ENCODE measurements around the gene SURF2. TPM values are rescaled to one million over a fixed set of nuclear protein-coding genes. Genes with fewer than 3 reads are reported as not detected.

SURF2 gene
- total and polyA plus RNA-seq, 2 donors (not counting 3 experiments of a cell fraction or from before 2014, with no cell fraction given): 10.6 to 14.2 TPM

DNA sequence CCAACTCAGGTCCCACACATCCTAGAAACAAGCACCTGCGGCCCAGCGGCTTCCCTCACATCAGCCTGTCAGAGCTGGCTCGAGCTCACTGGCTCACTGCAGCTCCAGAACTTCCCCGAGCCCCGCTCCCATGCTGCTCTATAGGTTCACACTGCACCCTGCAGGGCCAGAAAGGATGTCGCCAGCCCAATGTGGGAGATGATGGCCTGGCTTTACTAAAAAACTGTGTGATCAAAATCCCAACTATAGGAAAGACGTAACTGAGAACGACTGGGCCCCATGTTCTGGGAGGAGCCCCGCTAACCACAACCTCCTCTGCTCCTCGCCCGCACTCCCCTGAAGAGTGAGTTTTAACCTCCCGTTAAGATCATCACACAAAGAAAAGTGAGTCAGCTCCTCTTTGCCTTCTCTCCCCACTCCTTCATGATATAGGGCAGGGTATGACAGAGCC, 14.9 kb downstream of the SURF2 start:
- no peak for DNase-seq (ENCODE audit: low read depth, low spot score)
- no peak overlapping the region for H2AFZ ChIP-seq (ENCODE audit: low read depth, low read length)
- no TSS peak for BruUV-seq (replicated peaks)
- POLR2A ChIA-PET: interaction anchor here (1.0 kb wide), 1 partner anchor 23 kb away, joined by 4 read pairs; the partner anchor contains the start of genes MED22 and RPL7A
- no peak overlapping the region for H3K4me2 ChIP-seq (ENCODE audit: insufficient read depth, low read length)
- H3K9ac ChIP-seq (replicated peaks; ENCODE audit: extremely low read depth, insufficient read depth, low read length): no peak overlapping the region
- CTCF ChIA-PET: interaction anchor here (1.1 kb wide), 1 partner anchor 16 kb away, joined by 5 read pairs; no protein-coding TSS in a partner anchor
- no peak for TF ChIP-seq FOS (IDR thresholded peaks at IDR 0.05; ENCODE audit: borderline replicate concordance, insufficient read depth, low read length)
- TF ChIP-seq JUN (IDR thresholded peaks at IDR 0.05; ENCODE audit: borderline replicate concordance, insufficient read depth, insufficient read length, low read depth): no peak
- TF ChIP-seq GATA2 (IDR thresholded peaks at IDR 0.05; ENCODE audit: insufficient read depth, insufficient read length, low read depth, low read length): no peak
- TF ChIP-seq MYC (IDR thresholded peaks at IDR 0.05; ENCODE audit: low read depth, low read length): no peak
- peaks cover 7 to 39% of the 10 kb centered on the region in 2 experiments for H3K36me3 ChIP-seq (ENCODE audit: control insufficient read depth in 2 of 2, extremely low read depth in 1 of 2, insufficient read depth in 2 of 2, low read length in 2 of 2)
- intact Hi-C loops (cut with micrococcal nuclease) (no loop called here), dilution Hi-C loops (cut with MboI; ENCODE audit: extremely low pct_ligation_motif_present, low sequenced_read_pairs) (no loop called here)
- peaks cover 2% of the 10 kb centered on the region for H4K20me1 ChIP-seq (replicated peaks; ENCODE audit: control insufficient read depth, extremely low read depth, insufficient read depth, low read length)
- H3K4me3 ChIP-seq (replicated peaks in 1 of 3; ENCODE audit: insufficient read depth in 1 of 3, low read depth in 1 of 3, low read length in 3 of 3): no peak overlapping the region
- no peaks in the 10 kb centered on the region for H3K9me3 ChIP-seq (replicated peaks; ENCODE audit: control insufficient read depth, insufficient read depth, low read length)
- peaks cover 20% of the 10 kb centered on the region for H3K4me1 ChIP-seq (ENCODE audit: control insufficient read depth, extremely low read depth, insufficient read depth, low read length)
- H3K27me3 ChIP-seq (ENCODE audit: control insufficient read depth in 2 of 2, insufficient read depth in 2 of 2, low read length in 2 of 2): no peaks in the 10 kb centered on the region
- peaks cover 95% of the 10 kb centered on the region for H3K79me2 ChIP-seq (ENCODE audit: control insufficient read depth, insufficient read depth, low read length)
- no peak for FAIRE-seq
- H3K27ac ChIP-seq (ENCODE audit: insufficient read depth, low read depth, low read length): no peak overlapping the region
- no peaks in the 10 kb centered on the region for H3K9me1 ChIP-seq (replicated peaks; ENCODE audit: control insufficient read depth, extremely low read depth, insufficient read depth, low read length)

DNA sequence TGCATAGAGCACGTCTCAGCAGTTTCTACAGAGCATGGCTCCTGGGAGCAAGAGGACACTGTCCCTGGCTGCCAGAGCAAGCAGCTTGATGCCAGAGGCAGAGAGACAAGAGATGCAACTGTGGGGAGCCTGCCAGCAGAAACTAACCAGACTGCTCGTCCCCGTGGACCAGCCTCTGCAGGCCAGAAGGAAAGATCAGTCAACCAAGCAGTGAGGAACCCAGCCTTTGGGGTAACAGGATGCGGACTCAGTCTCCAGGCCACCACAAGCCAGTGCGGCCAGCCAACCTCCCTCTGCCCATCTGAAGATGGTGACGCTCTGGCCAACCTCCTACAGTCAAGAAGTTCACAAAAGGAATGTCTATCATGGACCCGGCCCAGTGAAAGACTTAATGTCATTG, 15.8 kb downstream of the SURF2 start:
- no peak for DNase-seq (ENCODE audit: low read depth, low spot score)
- Histone ChIP-seq H3K9me3 (replicated peaks; ENCODE audit: control insufficient read depth, insufficient read depth, low read length) (no peaks in the 10 kb centered on the region), H3K27me3 (ENCODE audit: control insufficient read depth in 2 of 2, insufficient read depth in 2 of 2, low read length in 2 of 2) (no peaks in the 10 kb centered on the region), H3K9me1 (replicated peaks; ENCODE audit: control insufficient read depth, extremely low read depth, insufficient read depth, low read length) (no peaks in the 10 kb centered on the region), H3K27ac (ENCODE audit: insufficient read depth, low read depth, low read length) (no peak overlapping the region), H3K4me1 (ENCODE audit: control insufficient read depth, extremely low read depth, insufficient read depth, low read length) (peaks cover 26% of the 10 kb centered on the region), H2AFZ (ENCODE audit: low read depth, low read length) (no peak overlapping the region), H3K79me2 (ENCODE audit: control insufficient read depth, insufficient read depth, low read length) (peaks cover 87% of the 10 kb centered on the region), H3K4me3 (replicated peaks in 1 of 3; ENCODE audit: insufficient read depth in 1 of 3, low read depth in 1 of 3, low read length in 3 of 3) (no peak overlapping the region), H4K20me1 (replicated peaks; ENCODE audit: control insufficient read depth, extremely low read depth, insufficient read depth, low read length) (peaks cover 2% of the 10 kb centered on the region), H3K4me2 (ENCODE audit: insufficient read depth, low read length) (no peak overlapping the region), H3K36me3 (ENCODE audit: control insufficient read depth in 2 of 2, extremely low read depth in 1 of 2, insufficient read depth in 2 of 2, low read length in 2 of 2) (peaks cover 7 to 30% of the 10 kb centered on the region in 2 experiments), H3K9ac (replicated peaks; ENCODE audit: extremely low read depth, insufficient read depth, low read length) (no peak overlapping the region)
- dilution Hi-C loops (cut with MboI; ENCODE audit: extremely low pct_ligation_motif_present, low sequenced_read_pairs) (no loop called here), intact Hi-C loops (cut with micrococcal nuclease) (no loop called here)
- no peak for FAIRE-seq
- CTCF ChIA-PET: interaction anchor here (1.0 to 1.4 kb wide), 3 partner anchors 9 to 16 kb away, joined by 3 to 5 read pairs (median 4); no protein-coding TSS in a partner anchor
- no peak for TF ChIP-seq POLR2A (IDR thresholded peaks at IDR 0.05; ENCODE audit: low read depth, low read length)
- no peak for TF ChIP-seq FOS (IDR thresholded peaks at IDR 0.05; ENCODE audit: borderline replicate concordance, insufficient read depth, low read length)
- no peak for TF ChIP-seq GATA2 (IDR thresholded peaks at IDR 0.05; ENCODE audit: insufficient read depth, insufficient read length, low read depth, low read length)
- TF ChIP-seq, protein P1, sequence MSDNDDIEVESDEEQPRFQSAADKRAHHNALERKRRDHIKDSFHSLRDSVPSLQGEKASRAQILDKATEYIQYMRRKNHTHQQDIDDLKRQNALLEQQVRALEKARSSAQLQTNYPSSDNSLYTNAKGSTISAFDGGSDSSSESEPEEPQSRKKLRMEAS (IDR thresholded peaks at IDR 0.05; ENCODE audit: insufficient read depth, insufficient read length): no peak
- TF ChIP-seq JUN (IDR thresholded peaks at IDR 0.05; ENCODE audit: borderline replicate concordance, insufficient read depth, insufficient read length, low read depth): no peak
- TF ChIP-seq MYC (IDR thresholded peaks at IDR 0.05; ENCODE audit: low read depth, low read length): no peak
- TF ChIP-seq POLR2AphosphoS5 (IDR thresholded peaks at IDR 0.05; ENCODE audit: insufficient read depth, low read depth, low read length): no peak
- TF ChIP-seq EZH2 (IDR thresholded peaks at IDR 0.05; ENCODE audit: borderline replicate concordance, low read depth, low read length, severe bottlenecking): no peak
- TF ChIP-seq, protein P2, sequence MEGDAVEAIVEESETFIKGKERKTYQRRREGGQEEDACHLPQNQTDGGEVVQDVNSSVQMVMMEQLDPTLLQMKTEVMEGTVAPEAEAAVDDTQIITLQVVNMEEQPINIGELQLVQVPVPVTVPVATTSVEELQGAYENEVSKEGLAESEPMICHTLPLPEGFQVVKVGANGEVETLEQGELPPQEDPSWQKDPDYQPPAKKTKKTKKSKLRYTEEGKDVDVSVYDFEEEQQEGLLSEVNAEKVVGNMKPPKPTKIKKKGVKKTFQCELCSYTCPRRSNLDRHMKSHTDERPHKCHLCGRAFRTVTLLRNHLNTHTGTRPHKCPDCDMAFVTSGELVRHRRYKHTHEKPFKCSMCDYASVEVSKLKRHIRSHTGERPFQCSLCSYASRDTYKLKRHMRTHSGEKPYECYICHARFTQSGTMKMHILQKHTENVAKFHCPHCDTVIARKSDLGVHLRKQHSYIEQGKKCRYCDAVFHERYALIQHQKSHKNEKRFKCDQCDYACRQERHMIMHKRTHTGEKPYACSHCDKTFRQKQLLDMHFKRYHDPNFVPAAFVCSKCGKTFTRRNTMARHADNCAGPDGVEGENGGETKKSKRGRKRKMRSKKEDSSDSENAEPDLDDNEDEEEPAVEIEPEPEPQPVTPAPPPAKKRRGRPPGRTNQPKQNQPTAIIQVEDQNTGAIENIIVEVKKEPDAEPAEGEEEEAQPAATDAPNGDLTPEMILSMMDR (IDR thresholded peaks at IDR 0.05; ENCODE audit: extremely low read depth in 1 of 2, insufficient read depth in 1 of 2, low read depth in 1 of 2, low read length in 2 of 2): no peak
- POLR2A ChIA-PET: interaction anchor here (1.0 kb wide), 1 partner anchor 87 kb away, joined by 5 read pairs; the partner anchor contains the start of gene CACFD1
- no TSS peak for BruUV-seq (replicated peaks)
